ENCODE data around the gene TBC1D21. TPM values are rescaled to one million over a fixed set of nuclear protein-coding genes. Genes with fewer than 3 reads are reported as not detected.

TBC1D21 gene
- total and polyA plus RNA-seq, 2 of the 4 experiments (the other 2 are of a cell fraction): not detected

DNA sequence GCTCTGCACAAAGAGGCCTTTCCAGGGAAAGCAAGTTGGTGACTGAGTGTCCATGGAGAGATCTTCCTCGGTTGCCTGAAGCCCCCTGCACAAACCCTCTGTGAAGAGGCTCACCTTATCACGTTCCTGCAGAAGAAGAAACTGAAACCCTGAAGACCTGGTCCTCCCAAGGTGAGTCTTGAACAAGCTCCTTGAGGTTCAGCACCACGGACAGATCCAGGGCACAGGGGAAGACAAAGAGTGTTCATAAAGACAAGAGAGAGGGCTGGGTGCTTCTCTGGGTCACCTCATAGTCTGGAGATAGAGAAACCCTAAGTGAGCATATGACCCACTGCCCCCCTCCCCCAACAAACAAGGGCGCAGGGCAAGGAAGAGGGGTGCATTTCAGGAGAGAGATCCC is 21.7 kb upstream of the TBC1D21 start:
- H4K91ac ChIP-seq (ENCODE audit: insufficient read depth, low read depth, low read length): no peak overlapping the region
- no peak overlapping the region for H4K5ac ChIP-seq (ENCODE audit: low read depth, low read length)
- ChIA-PET POLR2A (ENCODE audit: unreplicated experiment) (no interaction called here), CTCF (no interaction called here)
- H3K9ac ChIP-seq (ENCODE audit: low read depth, low read length): no peak overlapping the region
- H4K8ac ChIP-seq (ENCODE audit: low read depth in 2 of 2, low read length in 2 of 2): no peak overlapping the region
- TF ChIP-seq MAZ (IDR thresholded peaks at IDR 0.05; ENCODE audit: borderline replicate concordance, low read depth, low read length): no peak
- TF ChIP-seq RCOR1 (IDR thresholded peaks at IDR 0.05; ENCODE audit: insufficient replicate concordance, low read length): peak; percentile 62
- no peak overlapping the region for H3K14ac ChIP-seq (replicated peaks; ENCODE audit: low read depth, low read length)
- H3K27me3 ChIP-seq (ENCODE audit: control insufficient read depth, insufficient read depth, low read length): peaks cover 47% of the 10 kb centered on the region
- H2AK5ac ChIP-seq (ENCODE audit: low read depth, low read length): no peak overlapping the region
- no peak overlapping the region for H2BK20ac ChIP-seq (ENCODE audit: low read depth, low read length)
- H2AFZ ChIP-seq (replicated peaks; ENCODE audit: low read length, poor library complexity): no peak overlapping the region
- H3K4ac ChIP-seq (ENCODE audit: low read depth, low read length): no peak overlapping the region
- 0% methylated on average over 1 of the region's 4 CpGs; no CpG with 5 or more reads in 1 of the 2 experiments for WGBS, 2 experiments (ENCODE audit: extremely low coverage in 2 of 2, insufficient read length in 1 of 2)
- H3K4me3 ChIP-seq (ENCODE audit: insufficient read depth, low read depth, low read length): no peak overlapping the region
- no peak overlapping the region for H2BK120ac ChIP-seq (ENCODE audit: low read depth, low read length)
- intact Hi-C loops (cut with micrococcal nuclease): no loop called here
- no peaks in the 10 kb centered on the region for H3K79me1 ChIP-seq (ENCODE audit: low read depth in 1 of 2, low read length in 2 of 2)
- DNase-seq (peak; percentile 64), ATAC-seq (ENCODE audit: low read depth) (no peak)
- no peak overlapping the region for H2BK5ac ChIP-seq (ENCODE audit: low read depth, low read length, poor library complexity, severe bottlenecking)
- H3K27ac ChIP-seq (ENCODE audit: insufficient read depth, low read length): no peak overlapping the region
- in situ Hi-C loops (cut with MboI; ENCODE audit: low sequenced_read_pairs): no loop called here
- H2AK9ac ChIP-seq (replicated peaks; ENCODE audit: low read depth, low read length, poor library complexity): no peak overlapping the region
- no peak overlapping the region for H3K4me2 ChIP-seq (ENCODE audit: low read depth, low read length)
- H3K18ac ChIP-seq (ENCODE audit: low read depth, low read length): no peak overlapping the region
- no peak overlapping the region for H2BK15ac ChIP-seq (ENCODE audit: low read depth, low read length)
- no peaks in the 10 kb centered on the region for H3K9me3 ChIP-seq (ENCODE audit: control insufficient read depth, insufficient read depth, low read length)
- dilution Hi-C loops (cut with HindIII; ENCODE audit: low sequenced_read_pairs, unreplicated experiment): no loop called here
- H3K4me1 ChIP-seq (ENCODE audit: control insufficient read depth, insufficient read depth, low read length): no peaks in the 10 kb centered on the region
- no peak overlapping the region for H3K23ac ChIP-seq (ENCODE audit: low read depth, low read length)
- no TSS peak for BruUV-seq (replicated peaks)
- no peaks in the 10 kb centered on the region; the same call in 1 of the 2 replicates for H4K20me1 ChIP-seq (ENCODE audit: insufficient read depth, low read length)
- H3K36me3 ChIP-seq (ENCODE audit: control insufficient read depth, insufficient read depth, low read length): no peaks in the 10 kb centered on the region
- no peak overlapping the region for H3K56ac ChIP-seq (ENCODE audit: extremely low read depth, insufficient read depth, low read length)
- H3K9me1 ChIP-seq (ENCODE audit: insufficient read depth, low read length): no peaks in the 10 kb centered on the region

All from IMR-90 (cell line).